K562 (cell line): ENCODE results near the gene ALOXE3. TPM values are rescaled to one million over a fixed set of nuclear protein-coding genes. Genes with fewer than 3 reads are reported as not detected.

Experiments used
- ARID2 ChIP-seq: fragments of 450-650 bp; IDR thresholded peaks from 2 replicates; pipeline ENCODE4 v1.6.1; 2017; ENCODE audit warnings: antibody characterized with exemption, mild to moderate bottlenecking
- GABPB1 ChIP-seq: sonication (generic); formaldehyde crosslinking; IDR thresholded peaks from 2 replicates; pipeline ENCODE4 v1.8.0; 2022; ENCODE audit warnings: mild to moderate bottlenecking, missing genetic modification reagents
- MECOM ChIP-seq: fragments of 250-450 bp; sonication (Bioruptor Pico); IDR thresholded peaks from 2 replicates; pipeline ENCODE4 v1.8.0; 2022; ENCODE audit warnings: inconsistent platforms
- PYGO2 ChIP-seq: fragments of 450-650 bp; IDR thresholded peaks from 2 replicates; pipeline ENCODE4 v1.6.1; 2016; ENCODE audit warnings: mild to moderate bottlenecking, missing genetic modification characterization, moderate library complexity, missing compliant biosample characterization
- TCFL5 ChIP-seq: fragments of 250-450 bp; sonication (Bioruptor Pico); conservative IDR thresholded peaks from 2 replicates; pipeline ENCODE4 v1.6.1; 2021; ENCODE audit warnings: mild to moderate bottlenecking, moderate library complexity, matching md5 sums
- TEAD4 ChIP-seq, 2 experiments: sonication (generic) in 1 of 2; formaldehyde crosslinking in 1 of 2; IDR thresholded peaks; 2 replicates each; pipeline versions ENCODE4 v1.6.1 to v1.8.0; 2012 to 2022; ENCODE audit warnings: borderline replicate concordance in 1 of 2, inconsistent platforms in 1 of 2, low read length in 1 of 2, mild to moderate bottlenecking in 1 of 2, missing genetic modification reagents in 1 of 2
- TFAP4 ChIP-seq: sonication (generic); formaldehyde crosslinking; IDR thresholded peaks from 2 replicates; pipeline ENCODE4 v1.8.0; 2022; ENCODE audit warnings: missing genetic modification reagents, mild to moderate bottlenecking, moderate library complexity, borderline replicate concordance
- ZC3H4 ChIP-seq: sonication (generic); formaldehyde crosslinking; IDR thresholded peaks from 2 replicates; pipeline ENCODE4 v1.9.0; 2021; ENCODE audit warnings: missing genetic modification reagents, borderline replicate concordance
- ZNF232 ChIP-seq: sonication (generic); formaldehyde crosslinking; IDR thresholded peaks from 2 replicates; pipeline ENCODE4 v1.8.0; 2022; ENCODE audit warnings: mild to moderate bottlenecking, missing genetic modification reagents
- polyA plus RNA-seq, 8 experiments: library from polyadenylated mRNA; depleted of rRNA in 4 of 8; stranded (reverse) in 5 of 8; unstranded in 3 of 8; fragments of >200 nt; fragmentation: Nextera tagmentation in 2 of 8; fragmentation: Illumina TruSeq in 1 of 8; extraction: Ambion mirVana in 2 of 8; extraction: Trizol in 1 of 8; gene quantifications; 2 replicates each; pipeline versions ENCODE4 v1.2.1 to v1.2.3, GENCODE V29; 2011 to 2014; ENCODE audit warnings: inconsistent platforms in 1 of 8, missing spikeins in 1 of 8
- total RNA-seq, 7 experiments: library from RNA; depleted of rRNA in 6 of 7; stranded (reverse); fragments of >200 nt in 6 of 7; fragmentation: Illumina TruSeq in 2 of 7; extraction: Trizol in 2 of 7; gene quantifications; 2 replicates each; pipeline versions ENCODE4 v1.2.1 to v1.2.3, GENCODE V29; 2011 to 2021; ENCODE audit warnings: low replicate concordance in 1 of 7
- TF ChIP-seq, protein P1 (sequence below): fragments of 200-600 bp; sonication (generic); IDR thresholded peaks from one replicate; pipeline ENCODE4 v1.6.1; 2012; ENCODE audit warnings: mild to moderate bottlenecking, low read depth, low read length, inconsistent platforms
- TF ChIP-seq, protein P2 (sequence below): IDR thresholded peaks from 2 replicates; pipeline ENCODE4 v1.6.1; 2011; ENCODE audit warnings: borderline replicate concordance, low read depth, mild to moderate bottlenecking, moderate library complexity, low read length; ENCODE audit not compliant: insufficient read depth, poor library complexity, severe bottlenecking

Gene ALOXE3
- total and polyA plus RNA-seq, 9 of the 15 experiments (the other 6 are each of a cell fraction or from before 2014, with no cell fraction given): 0.04 TPM; not detected in 8

GRCh38 chr17:8151120-8151640, 32.9 kb upstream of the ALOXE3 start (continued):
- TF ChIP-seq, protein P1, sequence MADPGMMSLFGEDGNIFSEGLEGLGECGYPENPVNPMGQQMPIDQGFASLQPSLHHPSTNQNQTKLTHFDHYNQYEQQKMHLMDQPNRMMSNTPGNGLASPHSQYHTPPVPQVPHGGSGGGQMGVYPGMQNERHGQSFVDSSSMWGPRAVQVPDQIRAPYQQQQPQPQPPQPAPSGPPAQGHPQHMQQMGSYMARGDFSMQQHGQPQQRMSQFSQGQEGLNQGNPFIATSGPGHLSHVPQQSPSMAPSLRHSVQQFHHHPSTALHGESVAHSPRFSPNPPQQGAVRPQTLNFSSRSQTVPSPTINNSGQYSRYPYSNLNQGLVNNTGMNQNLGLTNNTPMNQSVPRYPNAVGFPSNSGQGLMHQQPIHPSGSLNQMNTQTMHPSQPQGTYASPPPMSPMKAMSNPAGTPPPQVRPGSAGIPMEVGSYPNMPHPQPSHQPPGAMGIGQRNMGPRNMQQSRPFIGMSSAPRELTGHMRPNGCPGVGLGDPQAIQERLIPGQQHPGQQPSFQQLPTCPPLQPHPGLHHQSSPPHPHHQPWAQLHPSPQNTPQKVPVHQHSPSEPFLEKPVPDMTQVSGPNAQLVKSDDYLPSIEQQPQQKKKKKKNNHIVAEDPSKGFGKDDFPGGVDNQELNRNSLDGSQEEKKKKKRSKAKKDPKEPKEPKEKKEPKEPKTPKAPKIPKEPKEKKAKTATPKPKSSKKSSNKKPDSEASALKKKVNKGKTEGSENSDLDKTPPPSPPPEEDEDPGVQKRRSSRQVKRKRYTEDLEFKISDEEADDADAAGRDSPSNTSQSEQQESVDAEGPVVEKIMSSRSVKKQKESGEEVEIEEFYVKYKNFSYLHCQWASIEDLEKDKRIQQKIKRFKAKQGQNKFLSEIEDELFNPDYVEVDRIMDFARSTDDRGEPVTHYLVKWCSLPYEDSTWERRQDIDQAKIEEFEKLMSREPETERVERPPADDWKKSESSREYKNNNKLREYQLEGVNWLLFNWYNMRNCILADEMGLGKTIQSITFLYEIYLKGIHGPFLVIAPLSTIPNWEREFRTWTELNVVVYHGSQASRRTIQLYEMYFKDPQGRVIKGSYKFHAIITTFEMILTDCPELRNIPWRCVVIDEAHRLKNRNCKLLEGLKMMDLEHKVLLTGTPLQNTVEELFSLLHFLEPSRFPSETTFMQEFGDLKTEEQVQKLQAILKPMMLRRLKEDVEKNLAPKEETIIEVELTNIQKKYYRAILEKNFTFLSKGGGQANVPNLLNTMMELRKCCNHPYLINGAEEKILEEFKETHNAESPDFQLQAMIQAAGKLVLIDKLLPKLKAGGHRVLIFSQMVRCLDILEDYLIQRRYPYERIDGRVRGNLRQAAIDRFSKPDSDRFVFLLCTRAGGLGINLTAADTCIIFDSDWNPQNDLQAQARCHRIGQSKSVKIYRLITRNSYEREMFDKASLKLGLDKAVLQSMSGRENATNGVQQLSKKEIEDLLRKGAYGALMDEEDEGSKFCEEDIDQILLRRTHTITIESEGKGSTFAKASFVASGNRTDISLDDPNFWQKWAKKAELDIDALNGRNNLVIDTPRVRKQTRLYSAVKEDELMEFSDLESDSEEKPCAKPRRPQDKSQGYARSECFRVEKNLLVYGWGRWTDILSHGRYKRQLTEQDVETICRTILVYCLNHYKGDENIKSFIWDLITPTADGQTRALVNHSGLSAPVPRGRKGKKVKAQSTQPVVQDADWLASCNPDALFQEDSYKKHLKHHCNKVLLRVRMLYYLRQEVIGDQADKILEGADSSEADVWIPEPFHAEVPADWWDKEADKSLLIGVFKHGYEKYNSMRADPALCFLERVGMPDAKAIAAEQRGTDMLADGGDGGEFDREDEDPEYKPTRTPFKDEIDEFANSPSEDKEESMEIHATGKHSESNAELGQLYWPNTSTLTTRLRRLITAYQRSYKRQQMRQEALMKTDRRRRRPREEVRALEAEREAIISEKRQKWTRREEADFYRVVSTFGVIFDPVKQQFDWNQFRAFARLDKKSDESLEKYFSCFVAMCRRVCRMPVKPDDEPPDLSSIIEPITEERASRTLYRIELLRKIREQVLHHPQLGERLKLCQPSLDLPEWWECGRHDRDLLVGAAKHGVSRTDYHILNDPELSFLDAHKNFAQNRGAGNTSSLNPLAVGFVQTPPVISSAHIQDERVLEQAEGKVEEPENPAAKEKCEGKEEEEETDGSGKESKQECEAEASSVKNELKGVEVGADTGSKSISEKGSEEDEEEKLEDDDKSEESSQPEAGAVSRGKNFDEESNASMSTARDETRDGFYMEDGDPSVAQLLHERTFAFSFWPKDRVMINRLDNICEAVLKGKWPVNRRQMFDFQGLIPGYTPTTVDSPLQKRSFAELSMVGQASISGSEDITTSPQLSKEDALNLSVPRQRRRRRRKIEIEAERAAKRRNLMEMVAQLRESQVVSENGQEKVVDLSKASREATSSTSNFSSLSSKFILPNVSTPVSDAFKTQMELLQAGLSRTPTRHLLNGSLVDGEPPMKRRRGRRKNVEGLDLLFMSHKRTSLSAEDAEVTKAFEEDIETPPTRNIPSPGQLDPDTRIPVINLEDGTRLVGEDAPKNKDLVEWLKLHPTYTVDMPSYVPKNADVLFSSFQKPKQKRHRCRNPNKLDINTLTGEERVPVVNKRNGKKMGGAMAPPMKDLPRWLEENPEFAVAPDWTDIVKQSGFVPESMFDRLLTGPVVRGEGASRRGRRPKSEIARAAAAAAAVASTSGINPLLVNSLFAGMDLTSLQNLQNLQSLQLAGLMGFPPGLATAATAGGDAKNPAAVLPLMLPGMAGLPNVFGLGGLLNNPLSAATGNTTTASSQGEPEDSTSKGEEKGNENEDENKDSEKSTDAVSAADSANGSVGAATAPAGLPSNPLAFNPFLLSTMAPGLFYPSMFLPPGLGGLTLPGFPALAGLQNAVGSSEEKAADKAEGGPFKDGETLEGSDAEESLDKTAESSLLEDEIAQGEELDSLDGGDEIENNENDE: no peak
- TF ChIP-seq PYGO2 (tag) (no peak), TCFL5 (CRISPR knock-in tag) (no peak), TFAP4 (CRISPR knock-in tag) (peak; percentile 97), TEAD4 (IDR thresholded peaks at IDR 0.05; ENCODE audit: low read length) (no peak), TEAD4 (CRISPR knock-in tag; IDR thresholded peaks at IDR 0.05; ENCODE audit: borderline replicate concordance) (no peak), ZC3H4 (no peak), GABPB1 (CRISPR knock-in tag) (peak; percentile 86), MECOM (CRISPR knock-in tag) (no peak), ZNF232 (CRISPR knock-in tag) (no peak), ARID2 (no peak)
- TF ChIP-seq, protein P2, sequence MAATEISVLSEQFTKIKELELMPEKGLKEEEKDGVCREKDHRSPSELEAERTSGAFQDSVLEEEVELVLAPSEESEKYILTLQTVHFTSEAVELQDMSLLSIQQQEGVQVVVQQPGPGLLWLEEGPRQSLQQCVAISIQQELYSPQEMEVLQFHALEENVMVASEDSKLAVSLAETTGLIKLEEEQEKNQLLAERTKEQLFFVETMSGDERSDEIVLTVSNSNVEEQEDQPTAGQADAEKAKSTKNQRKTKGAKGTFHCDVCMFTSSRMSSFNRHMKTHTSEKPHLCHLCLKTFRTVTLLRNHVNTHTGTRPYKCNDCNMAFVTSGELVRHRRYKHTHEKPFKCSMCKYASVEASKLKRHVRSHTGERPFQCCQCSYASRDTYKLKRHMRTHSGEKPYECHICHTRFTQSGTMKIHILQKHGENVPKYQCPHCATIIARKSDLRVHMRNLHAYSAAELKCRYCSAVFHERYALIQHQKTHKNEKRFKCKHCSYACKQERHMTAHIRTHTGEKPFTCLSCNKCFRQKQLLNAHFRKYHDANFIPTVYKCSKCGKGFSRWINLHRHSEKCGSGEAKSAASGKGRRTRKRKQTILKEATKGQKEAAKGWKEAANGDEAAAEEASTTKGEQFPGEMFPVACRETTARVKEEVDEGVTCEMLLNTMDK: no peak
